Gastroesophageal sphincter (tissue), 4 donors: ENCODE measurements around the gene LRP1B. TPM values are rescaled to one million over a fixed set of nuclear protein-coding genes. Genes with fewer than 3 reads are reported as not detected.

Source experiments
- ATAC-seq: fragments of 150-250 bp; one replicate; pipeline ENCODE4 v1.9.1; 2016; ENCODE audit warnings: mild to moderate bottlenecking, moderate library complexity
- H3K27ac ChIP-seq, 4 donors: fragments of 200-600 bp; sonication (generic) in 3 of 4; 1 replicate in 3 of 4; 2 replicates in 1 of 4; pipeline ENCODE4 v1.5.1; 2016 to 2019
- H3K27me3 ChIP-seq: fragments of 200-600 bp; sonication (generic); one replicate; pipeline ENCODE4 v1.5.1; 2019
- H3K36me3 ChIP-seq, 2 donors: fragments of 200-600 bp; sonication (generic); one replicate each; pipeline ENCODE4 v1.5.1; 2019; ENCODE audit warnings: control low read depth in 1 of 2
- H3K4me1 ChIP-seq, 3 donors: fragments of 200-600 bp; sonication (generic); 1 replicate in 2 of 3; 2 replicates in 1 of 3; pipeline ENCODE4 v1.5.1; 2016 to 2019; ENCODE audit warnings: control low read depth in 2 of 3
- H3K4me3 ChIP-seq, 2 donors: fragments of 200-600 bp; sonication (generic); one replicate each; pipeline ENCODE4 v1.5.1; 2019; ENCODE audit warnings: mild to moderate bottlenecking in 1 of 2, moderate library complexity in 1 of 2
- H3K9me3 ChIP-seq, 3 donors: fragments of 200-600 bp; sonication (generic); one replicate each; pipeline ENCODE4 v1.5.1; 2017 to 2019; ENCODE audit warnings: control low read depth in 2 of 3
- CTCF ChIP-seq, 4 experiments: fragments of 200-600 bp in 2 of 4; fragments of 450-650 bp in 2 of 4; sonication (generic) in 1 of 4; IDR thresholded peaks; one replicate each; pipeline ENCODE4 v1.5.1; 2017 to 2019; ENCODE audit warnings: antibody characterized with exemption in 4 of 4, mild to moderate bottlenecking in 2 of 4, moderate library complexity in 2 of 4
- EP300 ChIP-seq: sonication (generic); formaldehyde crosslinking; IDR thresholded peaks from one replicate; pipeline ENCODE4 v1.6.1; 2017; ENCODE audit warnings: antibody characterized with exemption, mild to moderate bottlenecking
- POLR2A ChIP-seq, 2 donors: fragments of 450-650 bp; IDR thresholded peaks; one replicate each; pipeline ENCODE4 v1.6.1; 2017; ENCODE audit warnings: antibody characterized with exemption in 2 of 2, mild to moderate bottlenecking in 2 of 2, moderate library complexity in 1 of 2
- POLR2AphosphoS5 ChIP-seq: sonication (generic); formaldehyde crosslinking; IDR thresholded peaks from one replicate; pipeline ENCODE4 v1.6.1; 2017; ENCODE audit warnings: antibody characterized with exemption
- WGBS, 2 donors: methylation state at CpG; one replicate each; pipeline ENCODE4 v1.1.5; 2018; ENCODE audit warnings: low coverage in 1 of 2; 5-methylcytosine and 5-hydroxymethylcytosine counted together
- total RNA-seq, 4 donors: library from RNA; depleted of rRNA; stranded (reverse); fragments of >200 nt; gene quantifications; one replicate each; pipeline ENCODE4 v1.1.0, GENCODE V29; 2016

LRP1B gene
- total RNA-seq, 4 donors from 2014 or later = 0.27 to 20.7 (median 3.2) TPM

- no peaks in the 10 kb centered on the region for H3K9me3 ChIP-seq
- H3K4me3 ChIP-seq = no peak overlapping the region
- 87 to 94% methylated on average over 2 of the region's 2 CpGs for WGBS, 2 donors
- no peak for TF ChIP-seq POLR2A (IDR thresholded peaks at IDR 0.05)
- no peak overlapping the region for H3K27ac ChIP-seq
- H3K27me3 ChIP-seq = no peaks in the 10 kb centered on the region
- no peaks in the 10 kb centered on the region for H3K4me1 ChIP-seq
- H3K36me3 ChIP-seq = no peaks in the 10 kb centered on the region
- ATAC-seq = no peak
Measured at GRCh38 chr2:140273958-140274357, 1856.9 kb downstream of the LRP1B start.

- Histone ChIP-seq H3K9me3 (no peaks in the 10 kb centered on the region), H3K4me3 (no peak overlapping the region), H3K27ac (no peak overlapping the region), H3K4me1 (no peaks in the 10 kb centered on the region), H3K27me3 (no peaks in the 10 kb centered on the region), H3K36me3 (no peaks in the 10 kb centered on the region)
- TF ChIP-seq EP300 (no peak), POLR2AphosphoS5 (no peak)
- 87 to 89% methylated on average over 4 of the region's 4 CpGs for WGBS, 2 donors
- no peak for ATAC-seq
Measured at GRCh38 chr2:140273408-140273807, 1857.4 kb downstream of the LRP1B start.

- Histone ChIP-seq H3K27me3 (no peaks in the 10 kb centered on the region), H3K27ac (no peak overlapping the region), H3K4me1 (no peaks in the 10 kb centered on the region), H3K9me3 (no peaks in the 10 kb centered on the region), H3K36me3 (no peaks in the 10 kb centered on the region), H3K4me3 (no peak overlapping the region)
- no peak for ATAC-seq
- WGBS, 2 donors = 71 to 73% methylated on average over 1 of the region's 1 CpG
- TF ChIP-seq POLR2AphosphoS5 (no peak), POLR2A (IDR thresholded peaks at IDR 0.05) (no peak), CTCF (IDR thresholded peaks at IDR 0.05) (no peak), EP300 (no peak)
Measured at GRCh38 chr2:140270224-140270623, 1860.6 kb downstream of the LRP1B start.

GRCh38 chr2:140269000-140269399, 1861.8 kb downstream of the LRP1B start:
- no peaks in the 10 kb centered on the region for H3K4me1 ChIP-seq
- ATAC-seq = no peak
- no peaks in the 10 kb centered on the region for H3K9me3 ChIP-seq
- 47 to 82% methylated on average over 7 of the region's 7 CpGs for WGBS, 2 donors
- H3K36me3 ChIP-seq = no peaks in the 10 kb centered on the region
- no peak overlapping the region for H3K27ac ChIP-seq
- no peak overlapping the region for H3K4me3 ChIP-seq
- TF ChIP-seq POLR2A (IDR thresholded peaks at IDR 0.05) (no peak), EP300 (no peak), POLR2AphosphoS5 (no peak), CTCF (IDR thresholded peaks at IDR 0.05) (no peak)
- H3K27me3 ChIP-seq = no peaks in the 10 kb centered on the region

GRCh38 chr2:140262908-140263307, 1867.9 kb downstream of the LRP1B start:
- Histone ChIP-seq H3K4me1 (no peaks in the 10 kb centered on the region), H3K27ac (no peak overlapping the region), H3K4me3 (no peak overlapping the region), H3K9me3 (no peaks in the 10 kb centered on the region), H3K36me3 (no peaks in the 10 kb centered on the region), H3K27me3 (no peaks in the 10 kb centered on the region)
- ATAC-seq = no peak
- no peak for TF ChIP-seq POLR2AphosphoS5
- no peak for TF ChIP-seq POLR2A (IDR thresholded peaks at IDR 0.05)
- no peak for TF ChIP-seq CTCF (IDR thresholded peaks at IDR 0.05)
- no peak for TF ChIP-seq EP300
- 89 to 97% methylated on average over 6 of the region's 6 CpGs for WGBS, 2 donors

- Histone ChIP-seq H3K27me3 (no peaks in the 10 kb centered on the region), H3K36me3 (no peaks in the 10 kb centered on the region), H3K9me3 (no peaks in the 10 kb centered on the region), H3K27ac (no peak overlapping the region), H3K4me1 (no peaks in the 10 kb centered on the region), H3K4me3 (no peak overlapping the region)
- WGBS, 2 donors = 65 to 76% methylated on average over 2 of the region's 2 CpGs
- ATAC-seq = no peak
- TF ChIP-seq EP300 = no peak
- no peak for TF ChIP-seq POLR2A (IDR thresholded peaks at IDR 0.05)
- no peak for TF ChIP-seq POLR2AphosphoS5
- no peak for TF ChIP-seq CTCF (IDR thresholded peaks at IDR 0.05)
Measured at GRCh38 chr2:140257692-140258300, 1873.0 kb downstream of the LRP1B start.
